GM21619 (cell line): ENCODE results near the gene TCF15.
"Not testable (repeated sequence)": the region's sequence is repeated elsewhere in the genome, so short reads cannot be mapped to it uniquely, and the experiment has no call there.

ENCODE experiments used
- ATAC-seq: cut with Tn5 transposase; IDR thresholded peaks from one replicate; pipeline ENCODE4 v1.9.1; 2021; ENCODE audit not compliant: unreplicated experiment

Gene TCF15

DNA sequence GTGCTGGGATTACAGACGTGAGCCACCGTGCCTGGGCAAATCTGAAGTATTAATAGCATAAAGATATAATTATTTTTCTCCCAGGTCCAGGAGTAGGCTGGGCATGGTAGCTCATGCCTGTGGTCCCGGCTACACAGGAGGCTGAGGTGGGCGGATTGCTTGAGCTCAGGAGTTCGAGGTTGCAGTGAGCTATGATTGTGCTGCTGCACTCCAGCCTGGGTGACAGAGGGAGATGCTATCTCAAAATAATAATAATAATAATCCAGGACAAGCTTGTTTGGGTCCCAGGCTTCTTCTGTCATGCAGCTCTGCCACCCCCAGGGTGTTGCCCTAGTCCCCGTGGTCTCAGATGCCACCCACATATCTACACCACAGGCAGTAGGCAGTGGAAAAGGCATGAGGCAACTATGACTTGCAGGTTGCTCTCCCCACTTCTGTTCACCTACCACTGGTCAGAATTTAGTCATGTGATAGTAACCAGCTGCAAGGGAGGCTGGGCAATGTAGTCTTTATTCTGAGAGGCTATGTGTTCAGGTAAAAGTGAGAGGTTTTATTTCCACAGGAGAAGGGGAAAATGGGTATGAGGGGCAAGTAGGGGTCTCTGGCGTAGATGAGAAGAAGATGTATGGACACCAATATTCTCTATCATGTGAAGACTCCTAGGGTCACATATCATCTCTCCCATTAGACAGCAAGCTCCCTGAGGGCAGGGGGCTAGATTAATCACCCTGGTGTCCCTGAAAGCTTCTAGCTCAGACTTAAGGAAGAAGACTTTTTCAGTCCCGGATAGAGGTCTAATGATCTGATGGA is 25.7 kb downstream of the TCF15 start:
- no peak for ATAC-seq

- no peak for ATAC-seq
Observed at GRCh38 chr20:582204-582603, 27.9 kb downstream of the TCF15 start.

DNA sequence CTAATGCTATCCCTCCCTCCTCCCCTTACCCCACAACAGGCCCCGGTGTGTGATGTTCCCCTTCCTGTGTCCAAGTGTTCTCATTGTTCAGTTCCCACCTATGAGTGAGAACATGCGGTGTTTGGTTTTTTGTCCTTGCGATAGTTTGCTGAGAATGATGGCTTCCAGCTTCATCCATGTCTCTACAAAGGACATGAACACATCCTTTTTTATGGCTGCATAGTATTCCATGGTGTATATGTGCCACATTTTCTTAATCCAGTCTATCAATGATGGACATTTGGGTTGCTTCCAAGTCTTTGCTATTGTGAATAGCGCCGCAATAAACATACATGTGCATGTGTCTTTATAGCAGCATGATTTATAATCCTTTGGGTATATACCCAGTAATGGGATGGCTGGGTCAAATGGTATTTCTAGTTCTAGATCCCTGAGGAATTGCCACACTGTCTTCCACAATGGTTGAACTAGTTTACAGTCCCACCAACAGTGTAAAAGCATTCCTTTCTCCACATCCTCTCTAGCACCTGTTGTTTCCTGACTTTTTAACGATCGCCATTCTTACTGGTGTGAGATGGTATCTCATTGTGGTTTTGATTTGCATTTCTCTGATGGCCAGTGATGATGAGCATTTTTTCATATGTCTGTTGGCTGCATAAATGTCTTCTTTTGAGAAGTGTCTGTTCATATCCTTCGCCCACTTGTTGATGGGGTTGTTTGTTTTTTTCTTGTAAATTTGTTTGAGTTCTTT is 31.0 kb downstream of the TCF15 start:
- ATAC-seq = not testable (repeated sequence)

DNA sequence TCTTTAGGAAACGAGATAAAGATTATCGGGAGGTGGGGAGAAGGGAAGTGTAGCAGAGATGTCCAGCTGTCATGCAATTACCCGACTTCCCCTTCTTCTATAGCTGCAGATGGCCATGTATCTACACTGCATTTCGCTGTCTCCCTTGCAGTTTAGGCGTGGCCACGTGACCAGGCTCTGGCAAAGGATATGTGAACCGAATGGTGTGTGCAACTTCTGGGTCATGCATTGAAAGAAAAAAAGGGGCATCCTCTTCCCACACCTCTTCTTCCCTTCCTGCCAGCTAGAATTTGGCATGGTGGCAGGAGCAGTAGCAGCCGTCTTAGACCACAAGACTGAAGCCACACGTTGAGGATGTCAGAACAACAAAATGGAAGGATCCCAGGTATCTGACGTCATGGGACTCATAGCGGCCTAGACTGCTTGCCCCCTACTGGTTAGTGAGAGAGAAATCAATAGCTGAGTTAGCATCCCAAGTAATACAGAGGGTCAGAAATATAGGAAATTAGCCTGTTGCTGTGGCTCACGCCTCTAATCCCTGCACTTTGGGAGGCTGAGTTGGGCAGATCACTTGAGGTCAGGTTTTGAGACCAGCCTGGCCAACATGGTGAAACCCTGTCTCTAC is 32.8 kb downstream of the TCF15 start:
- no peak for ATAC-seq

DNA sequence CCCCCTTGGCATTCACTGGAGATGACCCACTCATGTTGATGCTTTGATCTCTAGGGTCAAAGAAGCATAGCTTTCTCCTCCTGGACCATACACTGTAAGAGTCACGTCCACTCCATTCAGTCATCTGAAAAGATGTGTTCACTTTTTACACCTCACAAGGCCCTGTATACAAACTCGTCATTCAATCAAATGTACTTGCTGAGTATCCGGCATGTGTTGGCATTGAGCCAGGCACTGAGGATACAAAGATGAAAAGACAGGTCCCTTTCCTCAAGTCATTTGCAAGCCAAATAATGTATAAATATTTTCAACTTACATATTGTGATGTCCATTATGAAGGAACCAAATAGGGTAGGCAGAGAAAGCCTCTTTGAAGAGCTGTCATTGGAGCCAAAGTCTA is 34.0 kb downstream of the TCF15 start:
- ATAC-seq = no peak

GRCh38 chr20:575230-575629 is 34.9 kb downstream of the TCF15 start:
- ATAC-seq = no peak

DNA sequence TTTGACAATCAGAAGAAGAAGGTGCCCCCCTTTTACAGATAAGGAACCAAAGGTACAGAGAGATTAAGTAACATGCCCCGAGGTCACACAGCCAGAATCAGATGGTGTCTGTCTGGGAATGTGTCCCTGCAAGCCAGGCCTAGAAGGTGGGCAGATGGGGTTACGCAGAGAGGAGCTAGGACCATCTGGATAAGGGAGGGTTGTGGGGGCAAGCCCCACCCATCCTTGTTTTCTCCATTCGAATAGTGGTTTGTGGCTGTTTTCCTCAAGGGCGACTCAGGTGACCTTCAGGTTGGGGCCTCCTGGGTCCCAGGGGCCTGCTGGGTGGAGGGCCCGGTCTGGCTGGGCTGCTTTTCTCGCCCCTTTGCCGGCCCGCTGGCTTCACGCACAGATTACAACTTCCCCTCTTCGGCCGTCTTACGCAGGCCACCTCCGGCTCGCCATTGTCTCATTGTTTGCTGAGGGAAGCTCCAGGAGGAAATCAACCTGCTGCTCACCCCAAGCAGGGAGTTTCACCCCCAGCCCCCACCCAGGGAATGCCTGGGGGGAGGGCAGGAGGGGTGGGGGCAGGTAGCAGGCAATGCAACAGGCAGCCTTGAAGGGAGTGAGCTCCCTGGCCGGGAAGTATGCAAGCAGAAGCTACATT is 35.7 kb downstream of the TCF15 start:
- ATAC-seq = no peak

- ATAC-seq = no peak
Observed at GRCh38 chr20:573414-574296, 36.5 kb downstream of the TCF15 start.

GRCh38 chr20:572727-573126 is 37.4 kb downstream of the TCF15 start:
- ATAC-seq = no peak

- ATAC-seq = no peak
Observed at GRCh38 chr20:571754-572441, 38.2 kb downstream of the TCF15 start.

GRCh38 chr20:568673-569415 is 41.3 kb downstream of the TCF15 start:
- no peak for ATAC-seq

DNA sequence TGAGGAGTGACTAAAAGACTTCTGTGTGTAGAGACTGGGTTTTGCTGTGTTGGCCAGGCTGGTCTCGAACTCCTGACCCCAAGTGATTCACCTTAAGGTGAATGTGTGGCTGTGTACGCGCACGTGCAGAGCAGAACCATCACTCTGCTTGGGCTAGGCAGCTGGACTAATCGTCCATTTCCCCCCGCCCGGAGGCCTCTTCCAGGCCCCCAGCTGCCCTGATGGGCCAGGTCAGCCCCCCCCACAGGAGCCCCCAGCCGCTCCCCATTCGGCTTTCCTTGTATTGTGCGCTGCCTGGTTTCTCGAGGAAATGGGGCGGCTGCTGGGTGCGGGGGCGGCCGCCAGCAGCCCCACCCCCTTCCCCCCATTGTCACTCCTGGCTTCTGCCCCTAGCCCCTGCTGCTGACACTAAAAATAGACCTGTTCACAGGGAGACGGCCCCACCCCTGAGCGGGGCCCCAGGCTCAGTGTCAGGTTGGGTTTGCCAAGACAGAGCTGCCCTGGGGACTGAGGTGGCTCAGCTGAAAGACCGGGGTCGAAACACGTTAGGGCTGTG is 41.9 kb downstream of the TCF15 start:
- no peak for ATAC-seq

- ATAC-seq = no peak
Observed at GRCh38 chr20:564192-564591, 45.9 kb downstream of the TCF15 start.

GRCh38 chr20:563187-563586 is 46.9 kb downstream of the TCF15 start:
- ATAC-seq = no peak

DNA sequence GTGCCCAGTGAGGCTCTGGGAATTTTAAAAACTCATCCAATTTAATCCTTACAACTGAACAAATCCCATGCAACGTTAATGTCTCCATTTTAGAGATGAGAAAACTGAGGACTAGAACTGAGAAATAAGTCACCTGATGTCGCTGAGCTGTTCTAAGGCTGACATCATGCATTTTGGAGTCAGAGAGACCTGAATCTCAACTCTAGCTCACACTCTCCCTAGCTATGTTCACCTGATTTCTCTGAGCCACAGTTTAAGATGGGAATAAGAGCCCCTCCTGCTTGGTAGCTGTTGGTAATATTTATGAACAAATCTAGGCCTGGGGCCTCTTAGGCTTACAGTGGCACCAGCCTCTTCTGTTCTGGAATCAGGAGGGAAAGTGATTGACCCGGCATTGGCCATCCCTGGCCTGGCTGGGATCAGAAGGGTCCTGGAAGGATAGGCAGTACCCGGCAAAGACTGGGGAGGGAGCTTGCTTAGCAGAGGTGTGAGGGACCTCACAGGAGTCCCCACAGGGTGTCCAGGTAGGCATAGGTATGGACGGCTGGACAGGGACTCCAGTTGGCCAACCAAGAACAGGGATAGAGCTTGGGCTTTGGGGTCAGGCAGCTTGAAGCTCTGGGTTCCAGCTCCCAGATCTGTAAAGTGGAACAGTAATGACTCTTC is 47.7 kb downstream of the TCF15 start:
- no peak for ATAC-seq

GRCh38 chr20:561437-562231 is 48.5 kb downstream of the TCF15 start:
- ATAC-seq = no peak

GRCh38 chr20:560680-561079 is 49.4 kb downstream of the TCF15 start:
- ATAC-seq = no peak

GRCh38 chr20:558117-558516 is 52.0 kb downstream of the TCF15 start:
- no peak for ATAC-seq
